ENCODE results near the gene C1QL1. TPM values are rescaled to one million over a fixed set of nuclear protein-coding genes. Genes with fewer than 3 reads are reported as not detected.

C1QL1 gene
- total RNA-seq, 1 donor from 2014 or later, result not detected

GRCh38 chr17:44971776-44972483 is 3.8 kb upstream of the C1QL1 start:
- H3K27ac ChIP-seq, result no peak overlapping the region
- no peak for DNase-seq (ENCODE audit: low spot score in 2 of 2)
- H3K27me3 ChIP-seq, result peaks cover 4% of the 10 kb centered on the region
- TF ChIP-seq CTCF (IDR thresholded peaks at IDR 0.05), result no peak
- H3K36me3 ChIP-seq, result no peaks in the 10 kb centered on the region
- intact Hi-C loops (cut with DNase I), result no loop called here
- H3K4me3 ChIP-seq, result no peak overlapping the region
- no peaks in the 10 kb centered on the region for H3K9me3 ChIP-seq
- H3K4me1 ChIP-seq, result peaks cover 10 to 15% of the 10 kb centered on the region in 2 donors

GRCh38 chr17:44970136-44970741 is 2.1 kb upstream of the C1QL1 start:
- H3K27ac ChIP-seq, result peak overlapping the region; percentile 9 to 52
- no peak for DNase-seq (ENCODE audit: low spot score in 2 of 2)
- H3K4me1 ChIP-seq, result peaks cover 10 to 15% of the 10 kb centered on the region in 2 donors
- intact Hi-C loops (cut with DNase I), result no loop called here
- no peak for TF ChIP-seq CTCF (IDR thresholded peaks at IDR 0.05)
- H3K27me3 ChIP-seq, result peaks cover 9% of the 10 kb centered on the region
- H3K4me3 ChIP-seq, result peak overlapping the region; percentile 43 to 67
- no peaks in the 10 kb centered on the region for H3K36me3 ChIP-seq
- no peaks in the 10 kb centered on the region for H3K9me3 ChIP-seq

- Histone ChIP-seq H3K9me3 (no peaks in the 10 kb centered on the region), H3K27me3 (peaks cover 9% of the 10 kb centered on the region), H3K4me3 (peak overlapping the region in 1 of 2 donors; percentile 67), H3K36me3 (no peaks in the 10 kb centered on the region), H3K4me1 (peaks cover 10 to 15% of the 10 kb centered on the region in 2 donors), H3K27ac (no peak overlapping the region)
- no peak for DNase-seq (ENCODE audit: low spot score in 2 of 2)
- TF ChIP-seq CTCF (IDR thresholded peaks at IDR 0.05), result no peak
- intact Hi-C loops (cut with DNase I), result loop anchor here (2.0 to 5.0 kb wide), 2 partner anchors 50 to 128 kb away; no protein-coding TSS in a partner anchor
Observed at GRCh38 chr17:44969144-44969780, 1.2 kb upstream of the C1QL1 start.

- Histone ChIP-seq H3K27me3 (peaks cover 9% of the 10 kb centered on the region), H3K36me3 (no peaks in the 10 kb centered on the region), H3K27ac (no peak overlapping the region), H3K4me1 (peaks cover 10 to 15% of the 10 kb centered on the region in 2 donors), H3K4me3 (peak overlapping the region; percentile 27 to 44), H3K9me3 (no peaks in the 10 kb centered on the region)
- DNase-seq (ENCODE audit: low spot score in 2 of 2), result no peak
- no peak for TF ChIP-seq CTCF (IDR thresholded peaks at IDR 0.05)
- intact Hi-C loops (cut with DNase I), result loop anchor here (1.0 to 5.0 kb wide), 3 partner anchors 21 to 129 kb away; partner anchors contain the start of gene KIF18B
Observed at GRCh38 chr17:44967907-44968224, 237 bp downstream of the C1QL1 start.

- no peak for TF ChIP-seq CTCF (IDR thresholded peaks at IDR 0.05)
- H3K27me3 ChIP-seq, result peaks cover 9% of the 10 kb centered on the region
- H3K36me3 ChIP-seq, result no peaks in the 10 kb centered on the region
- intact Hi-C loops (cut with DNase I), result loop anchor here (5.0 kb wide), 1 partner anchor 130 kb away; no protein-coding TSS in a partner anchor
- no peaks in the 10 kb centered on the region for H3K9me3 ChIP-seq
- no peak for DNase-seq (ENCODE audit: low spot score in 2 of 2)
- H3K27ac ChIP-seq, result no peak overlapping the region
- peak overlapping the region; percentile 27 to 44 for H3K4me3 ChIP-seq
- peaks cover 10 to 15% of the 10 kb centered on the region in 2 donors for H3K4me1 ChIP-seq
Observed at GRCh38 chr17:44967026-44967906, 837 bp downstream of the C1QL1 start.
